Naive thymus-derived CD4-positive, alpha-beta T cell (primary cell): ENCODE measurements around the gene MACF1. TPM values are rescaled to one million over a fixed set of nuclear protein-coding genes. Genes with fewer than 3 reads are reported as not detected.
"Not testable (repeated sequence)": the region's sequence is repeated elsewhere in the genome, so short reads cannot be mapped to it uniquely, and the experiment has no call there.

Experiments used
- ATAC-seq: fragments of 150-1000 bp; cut with Tn5 transposase; 2 replicates; pipeline ENCODE4 v1.10.0; 2021; ENCODE audit warnings: mild to moderate bottlenecking, moderate library complexity
- CTCF ChIA-PET: fragments of 350-600 bp; sonication (Branson Sonifier 250); formaldehyde crosslinking; loops from one replicate; lab custom pipeline; 2021; ENCODE audit warnings: antibody characterized with exemption; lab: Charles Lee
- POLR2A ChIA-PET: fragments of 350-600 bp; sonication (Branson Sonifier 250); formaldehyde crosslinking; loops from one replicate; lab custom pipeline; 2021; ENCODE audit warnings: antibody characterized with exemption, inconsistent platforms; lab: Charles Lee
- DNase-seq, 9 donors: peaks; one replicate each; pipeline versions ENCODE4 v3.0.0 to v3.0.0-alpha.2; 2020 to 2022; ENCODE audit warnings: mixed read lengths in 1 of 9
- H3K27ac ChIP-seq: one replicate; pipeline ENCODE4 v1.7.0; 2013; ENCODE audit warnings: mild to moderate bottlenecking, low read depth, low read length, moderate library complexity
- H3K27me3 ChIP-seq, 2 donors: one replicate each; pipeline ENCODE4 v1.7.0; 2013; ENCODE audit warnings: low read length in 2 of 2, mild to moderate bottlenecking in 2 of 2, moderate library complexity in 2 of 2; ENCODE audit not compliant: control insufficient read depth in 2 of 2, insufficient read depth in 2 of 2
- H3K36me3 ChIP-seq, 3 experiments: 1 replicate in 2 of 3; 2 replicates in 1 of 3; pipeline ENCODE4 v1.7.0; 2013; ENCODE audit warnings: low read length in 3 of 3, mild to moderate bottlenecking in 3 of 3, moderate library complexity in 1 of 3; ENCODE audit not compliant: insufficient read depth in 3 of 3, control insufficient read depth in 2 of 3
- H3K4me1 ChIP-seq, 2 donors: one replicate each; pipeline ENCODE4 v1.7.0; 2013; ENCODE audit warnings: low read length in 2 of 2, mild to moderate bottlenecking in 2 of 2, moderate library complexity in 1 of 2; ENCODE audit not compliant: control insufficient read depth in 2 of 2, insufficient read depth in 2 of 2
- H3K4me3 ChIP-seq: 2 replicates; pipeline ENCODE4 v1.7.0; 2013; ENCODE audit warnings: mild to moderate bottlenecking, low read length
- H3K9me3 ChIP-seq, 3 experiments: 1 replicate in 2 of 3; 2 replicates in 1 of 3; pipeline ENCODE4 v1.7.0; 2013; ENCODE audit warnings: low read length in 3 of 3; ENCODE audit not compliant: control insufficient read depth in 2 of 3
- H3K27ac Mint-ChIP-seq, 9 donors: one replicate each; pipeline ENCODE4 v1.8.0; 2020 to 2022; ENCODE audit warnings: mixed read lengths in 9 of 9, mild to moderate bottlenecking in 8 of 9, moderate library complexity in 5 of 9, inconsistent platforms in 2 of 9
- H3K27me3 Mint-ChIP-seq, 5 donors: one replicate each; pipeline ENCODE4 v1.8.0; 2021 to 2022; ENCODE audit warnings: mixed read lengths in 5 of 5, mild to moderate bottlenecking in 1 of 5
- H3K36me3 Mint-ChIP-seq, 5 donors: one replicate each; pipeline ENCODE4 v1.8.0; 2020 to 2022; ENCODE audit warnings: mixed read lengths in 5 of 5, mild to moderate bottlenecking in 3 of 5, inconsistent platforms in 1 of 5
- H3K4me1 Mint-ChIP-seq, 7 donors: one replicate each; pipeline ENCODE4 v1.8.0; 2020 to 2022; ENCODE audit warnings: mixed read lengths in 7 of 7, mild to moderate bottlenecking in 3 of 7, inconsistent platforms in 1 of 7
- H3K4me3 Mint-ChIP-seq, 10 donors: one replicate each; pipeline ENCODE4 v1.8.0; 2020 to 2022; ENCODE audit warnings: mild to moderate bottlenecking in 10 of 10, mixed read lengths in 10 of 10, moderate library complexity in 6 of 10, inconsistent platforms in 2 of 10
- H3K9me3 Mint-ChIP-seq, 11 donors: one replicate each; pipeline ENCODE4 v1.8.0; 2020 to 2022; ENCODE audit warnings: mixed read lengths in 11 of 11, mild to moderate bottlenecking in 4 of 11, inconsistent platforms in 1 of 11, moderate library complexity in 1 of 11
- intact Hi-C, 2 donors: fragments of 100-400 bp; cut with micrococcal nuclease; formaldehyde crosslinking; loops; one replicate each; pipeline ENCODE4 v1.15.1; 2023
- polyA plus RNA-seq, 2 donors: library from polyadenylated mRNA; unstranded; fragments of 300-500 nt; fragmentation: Illumina TruSeq; gene quantifications; one replicate each; pipeline ENCODE4 v1.2.3, GENCODE V29; 2021
- total RNA-seq, 6 experiments: library from RNA in 5 of 6; stranded (reverse) in 5 of 6; gene quantifications; 1 replicate in 5 of 6; 2 replicates in 1 of 6; pipeline ENCODE4 v1.2.3 and lab custom pipeline; 2021 to 2026

Gene MACF1
- total and polyA plus RNA-seq, 7 experiments from 2014 or later, result 21.2 to 409 (median 288) TPM

- Mint-ChIP-seq H3K27me3 (no peaks in the 10 kb centered on the region), H3K9me3 (peaks cover 0 to 4% (median 2%) of the 10 kb centered on the region in 11 donors), H3K4me1 (peaks cover 31 to 81% (median 71%) of the 10 kb centered on the region in 7 donors), H3K27ac (peak overlapping the region; percentile 82 to 98 (median 92)), H3K4me3 (peak overlapping the region; percentile 83 to 99 (median 88)), H3K36me3 (peaks cover 0 to 23% (median 9%) of the 10 kb centered on the region in 5 donors)
- Histone ChIP-seq H3K27ac (peak overlapping the region; percentile 66), H3K27me3 (no peaks in the 10 kb centered on the region), H3K4me3 (peak overlapping the region; percentile 61), H3K9me3 (no peaks in the 10 kb centered on the region), H3K4me1 (peaks cover 19 to 24% of the 10 kb centered on the region in 2 donors), H3K36me3 (no peaks in the 10 kb centered on the region)
- ChIA-PET POLR2A (interaction anchor here (0.5 to 7.7 kb wide), 21 partner anchors 8 to 1732 kb away, joined by 3 to 95 read pairs (median 5); partner anchors contain the start of gene ZC3H12A), CTCF (interaction anchor here (0.8 to 8.0 kb wide), 6 partner anchors 8 to 54 kb away, joined by 3 to 89 read pairs (median 12); no protein-coding TSS in a partner anchor)
- intact Hi-C loops, result loop anchor here (1.0 to 2.0 kb wide), 5 partner anchors 9 to 23 kb away; no protein-coding TSS in a partner anchor
- DNase-seq (peak in 5 of 9 donors; percentile 33 to 62 (median 56)), ATAC-seq (peak; percentile 55)
These were observed 1.4 kb downstream of the MACF1 start for GRCh38 chr1:39205781-39206464.

GRCh38 chr1:39208360-39208759 is 3.9 kb downstream of the MACF1 start:
- CTCF ChIA-PET, result interaction anchor here (0.6 to 8.0 kb wide), 3 partner anchors 15 to 170 kb away, joined by 3 to 89 read pairs (median 56); no protein-coding TSS in a partner anchor
- H3K36me3 ChIP-seq, intact Hi-C loops, DNase-seq, H3K4me3 ChIP-seq, H3K27me3 ChIP-seq, H3K27ac ChIP-seq, H3K9me3 Mint-ChIP-seq, H3K27me3 Mint-ChIP-seq, ATAC-seq, H3K9me3 ChIP-seq: not testable (repeated sequence)
- H3K36me3 Mint-ChIP-seq, result peaks cover 0 to 22% (median 4%) of the 10 kb centered on the region in 5 donors
- POLR2A ChIA-PET, result interaction anchor here (1.3 to 7.7 kb wide), 5 partner anchors 9 to 45 kb away, joined by 3 to 95 read pairs (median 5); no protein-coding TSS in a partner anchor
- H3K4me3 Mint-ChIP-seq, result peak overlapping the region in 5 of 10 donors; percentile 29 to 71 (median 49)
- peaks cover 28 to 67% (median 54%) of the 10 kb centered on the region in 7 donors for H3K4me1 Mint-ChIP-seq
- peak overlapping the region in 7 of 9 donors; percentile 49 to 92 (median 86) for H3K27ac Mint-ChIP-seq
- peaks cover 19 to 24% of the 10 kb centered on the region in 2 donors for H3K4me1 ChIP-seq

GRCh38 chr1:39210649-39211048 is 6.2 kb downstream of the MACF1 start:
- H3K4me3 ChIP-seq, result no peak overlapping the region
- Mint-ChIP-seq H3K4me1 (peaks cover 29 to 67% (median 54%) of the 10 kb centered on the region in 7 donors), H3K27ac (peak overlapping the region in 3 of 9 donors; percentile 57 to 73 (median 71)), H3K4me3 (peak overlapping the region in 1 of 10 donors; percentile 4), H3K27me3 (no peaks in the 10 kb centered on the region), H3K9me3 (peaks cover 0 to 4% (median 1%) of the 10 kb centered on the region in 11 donors), H3K36me3 (peaks cover 0 to 31% (median 4%) of the 10 kb centered on the region in 5 donors)
- CTCF ChIA-PET, result interaction anchor here (1.1 to 2.0 kb wide), 2 partner anchors 13 to 18 kb away, joined by 3 to 9 read pairs; no protein-coding TSS in a partner anchor
- H3K27me3 ChIP-seq, result no peaks in the 10 kb centered on the region
- H3K4me1 ChIP-seq, result peaks cover 14 to 23% of the 10 kb centered on the region in 2 donors
- H3K27ac ChIP-seq, result no peak overlapping the region
- POLR2A ChIA-PET, result interaction anchor here (0.6 to 2.4 kb wide), 6 partner anchors 9 to 1139 kb away, joined by 3 to 16 read pairs (median 4); no protein-coding TSS in a partner anchor
- intact Hi-C loops, result no loop called here
- no peaks in the 10 kb centered on the region for H3K36me3 ChIP-seq
- DNase-seq, result no peak
- H3K9me3 ChIP-seq, result no peaks in the 10 kb centered on the region
- no peak for ATAC-seq

GRCh38 chr1:39212499-39212898 is 8.0 kb downstream of the MACF1 start:
- POLR2A ChIA-PET, result interaction anchor here (0.6 to 1.3 kb wide), 4 partner anchors 8 to 14 kb away, joined by 3 to 5 read pairs (median 3); partner anchors contain the start of gene MACF1
- Histone ChIP-seq H3K27me3 (no peaks in the 10 kb centered on the region), H3K4me3 (no peak overlapping the region), H3K9me3 (no peaks in the 10 kb centered on the region), H3K27ac (no peak overlapping the region), H3K36me3 (no peaks in the 10 kb centered on the region), H3K4me1 (peaks cover 8 to 19% of the 10 kb centered on the region in 2 donors)
- H3K27me3 Mint-ChIP-seq, result no peaks in the 10 kb centered on the region
- CTCF ChIA-PET, result interaction anchor here (1.8 to 6.9 kb wide), 2 partner anchors 19 to 45 kb away, joined by 5 to 72 read pairs; no protein-coding TSS in a partner anchor
- H3K36me3 Mint-ChIP-seq, result peaks cover 0 to 31% (median 4%) of the 10 kb centered on the region in 5 donors
- ATAC-seq (no peak), DNase-seq (no peak)
- intact Hi-C loops, result no loop called here
- no peak overlapping the region for H3K4me3 Mint-ChIP-seq
- H3K27ac Mint-ChIP-seq, result peak overlapping the region in 4 of 9 donors; percentile 6 to 97 (median 42)
- peaks cover 0 to 4% (median 1%) of the 10 kb centered on the region in 11 donors for H3K9me3 Mint-ChIP-seq
- peaks cover 30 to 64% (median 50%) of the 10 kb centered on the region in 7 donors for H3K4me1 Mint-ChIP-seq

GRCh38 chr1:39213511-39214002 is 9.1 kb downstream of the MACF1 start:
- Histone ChIP-seq H3K9me3 (no peaks in the 10 kb centered on the region), H3K27me3 (no peaks in the 10 kb centered on the region), H3K4me1 (peaks cover 16 to 21% of the 10 kb centered on the region in 2 donors), H3K27ac (peak overlapping the region; percentile 20), H3K36me3 (no peaks in the 10 kb centered on the region), H3K4me3 (no peak overlapping the region)
- peaks cover 34 to 66% (median 50%) of the 10 kb centered on the region in 7 donors for H3K4me1 Mint-ChIP-seq
- H3K4me3 Mint-ChIP-seq, result peak overlapping the region in 5 of 10 donors; percentile 9 to 95 (median 38)
- ChIA-PET CTCF (interaction anchor here (0.7 to 6.9 kb wide), 3 partner anchors 8 to 20 kb away, joined by 3 to 72 read pairs (median 7); no protein-coding TSS in a partner anchor), POLR2A (interaction anchor here (1.0 to 4.1 kb wide), 7 partner anchors 8 to 37 kb away, joined by 3 to 53 read pairs (median 5); partner anchors contain the start of gene MACF1)
- no peak for ATAC-seq
- intact Hi-C loops, result loop anchor here in 1 of 2 donors (2.0 kb wide), 1 partner anchor 17 kb away; no protein-coding TSS in a partner anchor
- H3K27me3 Mint-ChIP-seq, result no peaks in the 10 kb centered on the region
- H3K36me3 Mint-ChIP-seq, result peaks cover 0 to 31% (median 4%) of the 10 kb centered on the region in 5 donors
- peak overlapping the region; percentile 20 to 97 (median 84) for H3K27ac Mint-ChIP-seq
- no peak for DNase-seq
- peaks cover 0 to 4% (median 1%) of the 10 kb centered on the region in 11 donors for H3K9me3 Mint-ChIP-seq
